Panc1 (cell line): ENCODE data around the gene CCDC159. TPM values are rescaled to one million over a fixed set of nuclear protein-coding genes. Genes with fewer than 3 reads are reported as not detected.
A peak's percentile ranks its signal among the peaks of the same experiment; 100 is the strongest.

Experiments
- ATAC-seq: fragments of 200-7000 bp; cut with Tn5 transposase; 2 replicates; pipeline ENCODE4 v1.9.1; 2020; ENCODE audit warnings: mild to moderate bottlenecking, moderate library complexity
- BruUV-seq: library from RNA; stranded (reverse); fragments of 400-500 nt; replicated peaks from 2 replicates; lab custom pipeline; 2021; lab: Mats Ljungman, UMichigan
- CTCF ChIA-PET: fragments of 300-600 bp; sonication (Branson Sonifier 250); formaldehyde crosslinking; loops from one replicate; lab custom pipeline; 2022; ENCODE audit warnings: antibody characterized with exemption; lab: Charles Lee
- POLR2A ChIA-PET: fragments of 300-600 bp; sonication (Branson Sonifier 250); formaldehyde crosslinking; loops from one replicate; lab custom pipeline; 2022; ENCODE audit warnings: antibody characterized with exemption; lab: Charles Lee
- DNase-seq: peaks from one replicate; pipeline ENCODE4 v3.0.0-alpha.2; 2010; ENCODE audit warnings: low read depth, low spot score
- H3K27ac ChIP-seq: 2 replicates; pipeline ENCODE4 v1.5.1; 2011; ENCODE audit warnings: mild to moderate bottlenecking, low read length, inconsistent platforms
- H3K27me3 ChIP-seq: fragments of 200-500 bp; sonication (Bioruptor generic); 2 replicates; pipeline ENCODE4 v1.6.0; 2014; ENCODE audit warnings: low read length, inconsistent platforms; ENCODE audit not compliant: control insufficient read depth, insufficient read depth
- H3K36me3 ChIP-seq: fragments of 200-500 bp; sonication (Bioruptor generic); 2 replicates; pipeline ENCODE4 v1.5.1; 2014; ENCODE audit warnings: inconsistent platforms, mild to moderate bottlenecking, low read length, moderate library complexity; ENCODE audit not compliant: control insufficient read depth, insufficient read depth
- H3K4me1 ChIP-seq: 2 replicates; pipeline ENCODE4 v1.5.1; 2011; ENCODE audit warnings: inconsistent platforms, mild to moderate bottlenecking, low read length, moderate library complexity; ENCODE audit not compliant: control insufficient read depth, insufficient read depth
- H3K4me3 ChIP-seq, 2 experiments: 2 replicates each; pipeline ENCODE4 v1.5.1; 2011 to 2012; ENCODE audit warnings: low read depth in 2 of 2, low read length in 2 of 2, mild to moderate bottlenecking in 2 of 2, inconsistent platforms in 1 of 2, moderate library complexity in 1 of 2
- H3K9me3 ChIP-seq: fragments of 200-500 bp; sonication (Bioruptor generic); 2 replicates; pipeline ENCODE4 v1.5.1; 2014; ENCODE audit warnings: low read depth, mild to moderate bottlenecking, inconsistent platforms, low read length, moderate library complexity; ENCODE audit not compliant: control insufficient read depth, insufficient read depth
- POLR2AphosphoS5 ChIP-seq: IDR thresholded peaks from 2 replicates; pipeline ENCODE4 v1.6.1; 2012; ENCODE audit warnings: mild to moderate bottlenecking, low read depth, low read length, moderate library complexity
- SIN3A ChIP-seq: IDR thresholded peaks from 2 replicates; pipeline ENCODE4 v1.6.1; 2012; ENCODE audit warnings: low read depth, mild to moderate bottlenecking, low read length, moderate library complexity, borderline replicate concordance; ENCODE audit not compliant: insufficient read depth
- TCF7L2 ChIP-seq: IDR thresholded peaks from 2 replicates; pipeline ENCODE4 v1.6.1; 2011; ENCODE audit warnings: mild to moderate bottlenecking, low read depth, low read length, inconsistent platforms
- in situ Hi-C: cut with HindIII; loops from 2 replicates; pipeline ENCODE4 v1.10.0; 2016; ENCODE audit warnings: low sequenced_read_pairs, low pct_unique_long_range_greater_than_20kb
- intact Hi-C: fragments of 100-400 bp; cut with micrococcal nuclease; formaldehyde crosslinking; loops from one replicate; pipeline ENCODE4 v1.10.0; 2022; ENCODE audit not compliant: unreplicated experiment
- total RNA-seq: library from RNA; stranded (reverse); gene quantifications from one replicate; pipeline ENCODE4 v1.2.1, GENCODE V29; 2021; ENCODE audit not compliant: unreplicated experiment
- TF ChIP-seq, protein P1 (sequence below), 2 experiments: IDR thresholded peaks; 2 replicates each; pipeline ENCODE4 v1.6.1; 2011 to 2012; ENCODE audit warnings: low read depth in 2 of 2, control low read depth in 1 of 2, low read length in 1 of 2, mild to moderate bottlenecking in 1 of 2, moderate library complexity in 1 of 2; ENCODE audit not compliant: insufficient read depth in 1 of 2
- TF ChIP-seq, protein P2 (sequence below): fragments of 450-650 bp; IDR thresholded peaks from 2 replicates; pipeline ENCODE4 v1.5.1; 2017; ENCODE audit warnings: mild to moderate bottlenecking

CCDC159 gene
- total RNA-seq, 1 experiment from 2014 or later, result 46.6 TPM

DNA sequence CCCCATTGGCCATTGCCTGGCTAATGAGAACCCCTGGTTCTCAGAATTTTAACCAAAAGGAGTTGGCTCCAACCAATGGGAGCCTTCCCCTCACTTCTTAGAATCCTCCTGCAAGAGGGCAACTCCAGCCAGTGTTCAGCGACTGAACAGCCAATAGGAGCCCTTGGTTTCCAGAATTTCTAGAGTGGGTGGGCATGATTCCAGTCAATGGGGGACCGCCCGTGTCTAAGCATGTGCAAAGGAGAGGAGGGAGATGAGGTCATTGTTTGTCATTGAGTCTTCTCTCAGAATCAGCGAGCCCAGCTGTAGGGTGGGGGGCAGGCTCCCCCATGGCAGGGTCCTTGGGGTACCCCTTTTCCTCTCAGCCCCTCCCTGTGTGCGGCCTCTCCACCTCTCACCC, 18.6 kb downstream of the CCDC159 start:
- TF ChIP-seq, protein P1, sequence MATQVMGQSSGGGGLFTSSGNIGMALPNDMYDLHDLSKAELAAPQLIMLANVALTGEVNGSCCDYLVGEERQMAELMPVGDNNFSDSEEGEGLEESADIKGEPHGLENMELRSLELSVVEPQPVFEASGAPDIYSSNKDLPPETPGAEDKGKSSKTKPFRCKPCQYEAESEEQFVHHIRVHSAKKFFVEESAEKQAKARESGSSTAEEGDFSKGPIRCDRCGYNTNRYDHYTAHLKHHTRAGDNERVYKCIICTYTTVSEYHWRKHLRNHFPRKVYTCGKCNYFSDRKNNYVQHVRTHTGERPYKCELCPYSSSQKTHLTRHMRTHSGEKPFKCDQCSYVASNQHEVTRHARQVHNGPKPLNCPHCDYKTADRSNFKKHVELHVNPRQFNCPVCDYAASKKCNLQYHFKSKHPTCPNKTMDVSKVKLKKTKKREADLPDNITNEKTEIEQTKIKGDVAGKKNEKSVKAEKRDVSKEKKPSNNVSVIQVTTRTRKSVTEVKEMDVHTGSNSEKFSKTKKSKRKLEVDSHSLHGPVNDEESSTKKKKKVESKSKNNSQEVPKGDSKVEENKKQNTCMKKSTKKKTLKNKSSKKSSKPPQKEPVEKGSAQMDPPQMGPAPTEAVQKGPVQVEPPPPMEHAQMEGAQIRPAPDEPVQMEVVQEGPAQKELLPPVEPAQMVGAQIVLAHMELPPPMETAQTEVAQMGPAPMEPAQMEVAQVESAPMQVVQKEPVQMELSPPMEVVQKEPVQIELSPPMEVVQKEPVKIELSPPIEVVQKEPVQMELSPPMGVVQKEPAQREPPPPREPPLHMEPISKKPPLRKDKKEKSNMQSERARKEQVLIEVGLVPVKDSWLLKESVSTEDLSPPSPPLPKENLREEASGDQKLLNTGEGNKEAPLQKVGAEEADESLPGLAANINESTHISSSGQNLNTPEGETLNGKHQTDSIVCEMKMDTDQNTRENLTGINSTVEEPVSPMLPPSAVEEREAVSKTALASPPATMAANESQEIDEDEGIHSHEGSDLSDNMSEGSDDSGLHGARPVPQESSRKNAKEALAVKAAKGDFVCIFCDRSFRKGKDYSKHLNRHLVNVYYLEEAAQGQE (IDR thresholded peaks at IDR 0.05; ENCODE audit: insufficient read depth in 1 of 2, low read depth in 2 of 2, low read length in 1 of 2), result no peak
- no peak for TF ChIP-seq SIN3A
- no peak for TF ChIP-seq POLR2AphosphoS5
- TF ChIP-seq, protein P2, sequence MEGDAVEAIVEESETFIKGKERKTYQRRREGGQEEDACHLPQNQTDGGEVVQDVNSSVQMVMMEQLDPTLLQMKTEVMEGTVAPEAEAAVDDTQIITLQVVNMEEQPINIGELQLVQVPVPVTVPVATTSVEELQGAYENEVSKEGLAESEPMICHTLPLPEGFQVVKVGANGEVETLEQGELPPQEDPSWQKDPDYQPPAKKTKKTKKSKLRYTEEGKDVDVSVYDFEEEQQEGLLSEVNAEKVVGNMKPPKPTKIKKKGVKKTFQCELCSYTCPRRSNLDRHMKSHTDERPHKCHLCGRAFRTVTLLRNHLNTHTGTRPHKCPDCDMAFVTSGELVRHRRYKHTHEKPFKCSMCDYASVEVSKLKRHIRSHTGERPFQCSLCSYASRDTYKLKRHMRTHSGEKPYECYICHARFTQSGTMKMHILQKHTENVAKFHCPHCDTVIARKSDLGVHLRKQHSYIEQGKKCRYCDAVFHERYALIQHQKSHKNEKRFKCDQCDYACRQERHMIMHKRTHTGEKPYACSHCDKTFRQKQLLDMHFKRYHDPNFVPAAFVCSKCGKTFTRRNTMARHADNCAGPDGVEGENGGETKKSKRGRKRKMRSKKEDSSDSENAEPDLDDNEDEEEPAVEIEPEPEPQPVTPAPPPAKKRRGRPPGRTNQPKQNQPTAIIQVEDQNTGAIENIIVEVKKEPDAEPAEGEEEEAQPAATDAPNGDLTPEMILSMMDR, result no peak
- no peak for TF ChIP-seq TCF7L2
- ChIA-PET POLR2A (no interaction called here), CTCF (no interaction called here)
- DNase-seq, result no peak
- no peak for ATAC-seq
- no peak overlapping the region for H3K4me3 ChIP-seq
- H3K27ac ChIP-seq, result no peak overlapping the region
- intact Hi-C loops, result no loop called here
- in situ Hi-C loops, result no loop called here
- no peaks in the 10 kb centered on the region for H3K36me3 ChIP-seq
- BruUV-seq, result TSS peak; percentile 89
- no peaks in the 10 kb centered on the region for H3K27me3 ChIP-seq
- H3K4me1 ChIP-seq, result no peaks in the 10 kb centered on the region
- H3K9me3 ChIP-seq, result no peaks in the 10 kb centered on the region

DNA sequence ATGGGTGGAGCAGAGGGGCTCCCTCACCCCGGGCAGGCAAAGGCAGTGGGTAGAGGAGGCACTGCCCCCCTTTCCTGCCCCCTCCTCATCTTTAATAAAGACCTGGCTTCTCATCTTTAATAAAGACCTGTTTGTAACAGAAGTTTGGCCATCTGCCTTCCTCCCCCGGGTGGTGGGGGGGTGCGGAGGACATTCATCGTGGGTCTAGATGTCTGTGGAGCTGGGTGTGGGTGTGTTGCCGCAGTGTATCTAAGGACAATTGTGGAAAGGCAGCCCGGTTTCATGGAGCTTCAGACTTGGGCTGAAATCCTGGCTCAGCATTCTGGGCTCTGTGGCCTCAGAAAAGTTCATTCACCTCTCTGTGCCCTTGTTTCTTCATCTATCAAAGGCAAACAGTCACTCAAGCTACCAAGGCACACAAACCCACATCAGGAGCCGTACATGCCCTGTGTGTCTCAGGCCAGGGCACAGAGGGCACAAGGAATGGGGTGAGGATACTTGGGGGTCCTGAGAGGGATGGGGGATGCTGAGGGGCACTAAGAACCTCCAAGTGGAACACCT, 19.3 kb downstream of the CCDC159 start:
- DNase-seq (no peak), ATAC-seq (no peak)
- intact Hi-C loops, result no loop called here
- no TSS peak for BruUV-seq
- ChIA-PET CTCF (no interaction called here), POLR2A (no interaction called here)
- in situ Hi-C loops, result no loop called here
- Histone ChIP-seq H3K36me3 (no peaks in the 10 kb centered on the region), H3K9me3 (no peaks in the 10 kb centered on the region), H3K27ac (no peak overlapping the region), H3K4me1 (no peaks in the 10 kb centered on the region), H3K4me3 (no peak overlapping the region), H3K27me3 (no peaks in the 10 kb centered on the region)
- no peak for TF ChIP-seq TCF7L2
- TF ChIP-seq, protein P1 (IDR thresholded peaks at IDR 0.05; ENCODE audit: insufficient read depth in 1 of 2, low read depth in 2 of 2, low read length in 1 of 2), result no peak
- TF ChIP-seq, protein P2, result no peak
- no peak for TF ChIP-seq POLR2AphosphoS5
- TF ChIP-seq SIN3A, result no peak
